GM21528 (cell line): Measurements from ENCODE around the gene UNC50.

ENCODE experiments used
- ATAC-seq: cut with Tn5 transposase; IDR thresholded peaks from one replicate; pipeline ENCODE4 v1.9.1; 2021; ENCODE audit warnings: mild to moderate bottlenecking, moderate library complexity; ENCODE audit not compliant: unreplicated experiment, low FRiP score

Gene UNC50

DNA sequence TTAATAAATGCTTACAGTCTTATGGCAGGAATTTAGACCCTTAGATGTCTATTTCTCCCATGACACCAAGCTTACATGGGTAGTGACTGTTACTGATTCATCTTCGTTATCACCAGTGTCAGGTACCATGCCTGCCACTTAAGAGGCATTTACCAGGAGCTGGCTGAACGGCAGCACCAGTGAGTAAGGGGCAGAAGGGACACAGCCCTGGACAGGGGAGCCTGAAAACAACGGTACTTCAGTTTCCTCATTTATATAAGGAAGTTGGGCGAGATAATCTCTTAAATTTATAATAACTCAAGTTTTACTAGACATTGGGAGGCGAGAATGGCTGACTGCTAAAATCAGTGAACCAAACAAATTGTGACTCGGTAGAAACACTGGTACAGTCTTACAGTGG lies 1.3 kb upstream of the UNC50 start:
- ATAC-seq: no peak

DNA sequence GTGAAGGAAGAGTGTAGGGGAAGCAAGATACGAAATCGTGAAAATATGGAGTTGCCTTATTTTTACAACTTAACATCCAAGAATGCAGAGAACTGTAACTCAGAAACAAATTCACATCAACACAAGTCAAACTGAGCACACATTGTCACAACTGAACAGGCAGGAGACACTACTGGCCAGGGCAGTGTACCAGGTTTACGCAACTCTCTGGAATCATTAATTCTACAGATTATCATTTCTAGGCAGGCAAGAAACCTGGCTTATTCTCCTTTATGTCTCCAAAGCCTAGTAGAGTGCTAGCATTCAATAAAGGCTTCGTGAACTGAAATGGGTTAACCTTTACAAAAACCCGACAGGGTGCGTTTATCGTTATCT lies 661 bp upstream of the UNC50 start:
- peak; percentile 17 for ATAC-seq

- no peak for ATAC-seq
Measured at GRCh38 chr2:98608962-98609604, 694 bp downstream of the UNC50 start.

- no peak for ATAC-seq
Measured at GRCh38 chr2:98614024-98614739, 5.8 kb downstream of the UNC50 start.

GRCh38 chr2:98615481-98615880 lies 7.1 kb downstream of the UNC50 start:
- ATAC-seq: no peak

GRCh38 chr2:98617149-98617548 lies 8.8 kb downstream of the UNC50 start:
- ATAC-seq: no peak

GRCh38 chr2:98623657-98624056 lies 15.3 kb downstream of the UNC50 start:
- no peak for ATAC-seq

DNA sequence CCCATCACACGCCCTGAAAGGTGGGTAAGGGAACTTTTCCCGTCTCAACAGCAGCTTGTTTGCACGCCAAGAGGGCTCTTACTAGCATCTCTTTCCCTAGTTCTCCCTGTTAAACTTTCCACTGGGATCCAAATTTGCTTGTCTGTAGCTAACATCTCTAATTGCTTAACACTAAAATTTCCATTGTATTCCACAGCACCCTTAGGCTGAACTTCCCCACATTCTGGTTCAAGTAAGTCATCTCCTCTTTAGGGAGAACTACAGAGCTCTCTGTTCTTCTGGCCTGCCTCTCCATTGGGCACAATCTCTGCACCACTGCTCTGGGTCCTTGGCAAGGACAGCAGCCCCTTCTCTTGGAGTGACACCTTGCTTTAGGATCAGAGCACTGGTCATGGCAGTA lies 24.0 kb downstream of the UNC50 start:
- no peak for ATAC-seq

DNA sequence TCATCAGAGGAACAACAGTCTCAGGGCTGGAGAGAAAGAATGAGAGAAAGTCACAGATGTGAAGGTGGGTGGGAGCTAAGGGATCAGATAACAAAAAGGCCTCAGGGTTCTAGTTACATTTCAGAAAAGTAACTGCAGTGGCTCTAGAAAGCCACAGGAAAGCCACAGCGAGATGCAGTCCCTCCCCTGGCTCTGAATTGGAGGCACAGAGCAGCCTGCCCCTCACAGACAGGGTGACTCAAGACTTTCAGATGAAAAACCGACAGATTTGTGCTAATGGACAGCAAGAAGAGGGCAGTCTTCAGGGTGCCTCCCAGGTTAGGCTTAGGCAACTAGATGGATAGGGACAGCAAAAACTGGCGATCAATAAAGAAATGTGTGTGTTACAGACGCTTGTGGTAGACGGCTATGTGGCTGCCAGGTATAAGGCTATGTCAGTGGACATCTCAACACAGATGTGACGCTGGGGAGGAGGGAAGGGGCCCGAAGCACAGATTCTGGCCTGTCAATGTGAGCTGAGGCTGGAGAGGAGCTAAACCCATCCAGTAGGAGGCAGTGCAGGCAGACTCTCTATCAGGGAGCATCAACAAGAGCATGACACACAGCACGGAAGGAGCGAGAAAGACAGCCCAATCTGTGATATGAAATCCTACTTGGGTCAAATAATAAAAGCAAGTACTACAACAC lies 26.2 kb downstream of the UNC50 start:
- ATAC-seq: no peak

GRCh38 chr2:98637401-98638147 lies 29.2 kb downstream of the UNC50 start:
- ATAC-seq: peak; percentile 89

GRCh38 chr2:98643496-98644100 lies 35.2 kb downstream of the UNC50 start:
- no peak for ATAC-seq

- no peak for ATAC-seq
Measured at GRCh38 chr2:98647636-98648035, 39.2 kb downstream of the UNC50 start.

- ATAC-seq: no peak
Measured at GRCh38 chr2:98648451-98648850, 40.1 kb downstream of the UNC50 start.

DNA sequence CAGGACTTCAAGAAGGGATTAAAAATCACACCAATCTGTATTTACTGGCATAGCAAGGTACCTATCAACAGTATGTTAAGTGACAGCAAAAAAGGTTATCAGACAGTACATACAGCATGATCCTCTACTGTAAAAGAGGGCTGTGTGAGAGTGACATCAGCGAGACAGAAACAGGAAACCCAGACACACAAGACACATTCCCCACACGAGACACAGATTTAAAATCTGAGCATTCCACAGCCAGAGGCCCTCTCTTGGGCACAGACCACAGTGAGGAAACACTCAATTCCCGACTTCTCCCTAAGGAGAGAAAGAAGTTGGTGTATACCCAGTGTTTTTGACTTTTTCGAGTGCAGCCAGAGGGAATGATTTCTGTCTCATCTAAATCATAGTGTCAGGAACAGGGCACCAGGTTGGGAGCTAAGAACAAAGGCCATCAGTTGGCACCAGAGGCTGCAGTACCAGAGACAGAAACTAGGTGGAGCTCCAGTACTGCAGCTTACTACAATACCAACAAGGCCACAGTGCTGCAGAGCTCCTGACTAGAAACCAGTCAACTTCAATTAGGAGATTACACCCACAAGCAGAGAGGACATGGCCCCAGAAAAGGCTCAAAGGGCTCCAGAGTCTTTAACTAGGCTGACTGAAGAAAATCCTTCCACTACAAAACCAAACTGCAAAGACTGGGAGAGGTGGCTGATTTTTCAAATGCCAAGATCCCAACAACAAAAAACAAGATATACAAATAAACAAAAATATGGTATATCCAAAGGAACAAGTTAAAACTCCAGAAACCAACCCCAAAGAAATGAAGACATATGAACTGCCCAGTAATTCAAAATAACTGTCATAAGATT lies 41.0 kb downstream of the UNC50 start:
- peak; percentile 66 for ATAC-seq

DNA sequence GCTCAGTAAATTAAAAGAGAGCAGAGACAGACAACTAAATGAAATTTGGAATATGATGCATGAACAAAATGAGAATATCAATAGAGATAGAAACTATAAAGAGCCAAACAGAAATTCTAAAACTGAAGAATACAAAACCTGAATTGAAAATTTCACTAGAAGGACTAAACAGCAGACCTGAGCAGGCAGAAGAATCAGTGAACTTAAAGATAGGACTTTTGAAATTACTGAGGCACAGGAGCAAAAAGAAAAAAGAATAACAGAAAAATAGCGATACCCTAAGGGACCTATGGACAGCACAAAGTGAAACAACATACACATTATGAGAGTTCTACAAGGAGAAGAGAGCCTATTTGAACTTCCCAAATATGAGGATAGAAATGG lies 41.6 kb downstream of the UNC50 start:
- ATAC-seq: no peak

DNA sequence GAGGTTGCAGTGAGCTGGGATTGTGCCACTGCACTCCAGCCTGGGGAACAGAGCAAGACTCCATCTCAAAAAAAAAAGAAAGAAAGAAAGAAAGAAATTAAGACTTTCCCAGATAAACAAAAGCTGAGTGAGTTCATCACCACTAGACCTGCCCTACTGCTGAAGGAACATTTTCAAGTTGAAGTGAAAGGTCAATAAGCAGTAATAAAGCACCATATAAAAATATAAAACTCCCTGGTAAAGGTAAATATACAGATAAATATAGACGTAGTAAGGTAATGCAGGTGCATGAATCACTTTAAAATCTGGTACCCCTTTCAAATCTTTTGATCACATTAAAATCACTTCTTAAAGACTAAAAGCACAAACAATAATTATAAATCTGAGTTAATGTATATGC lies 42.6 kb downstream of the UNC50 start:
- no peak for ATAC-seq

- ATAC-seq: no peak
Measured at GRCh38 chr2:98654699-98655495, 46.5 kb downstream of the UNC50 start.

GRCh38 chr2:98656800-98657199 lies 48.4 kb downstream of the UNC50 start:
- no peak for ATAC-seq
